GM19324 (cell line): Measurements from ENCODE around the gene MTG2.

Source experiments
- ATAC-seq: cut with Tn5 transposase; IDR thresholded peaks from one replicate; pipeline ENCODE4 v1.9.1; 2021; ENCODE audit warnings: mild to moderate bottlenecking, moderate library complexity; ENCODE audit not compliant: unreplicated experiment, low FRiP score

The MTG2 gene

GRCh38 chr20:62244644-62245108, 61.8 kb downstream of the MTG2 start:
- no peak for ATAC-seq

- ATAC-seq, result no peak
Measured at GRCh38 chr20:62245911-62246280, 63.1 kb downstream of the MTG2 start.

GRCh38 chr20:62246431-62246830, 63.6 kb downstream of the MTG2 start:
- ATAC-seq, result no peak

GRCh38 chr20:62246872-62247652, 64.2 kb downstream of the MTG2 start:
- no peak for ATAC-seq

GRCh38 chr20:62248890-62249560, 66.2 kb downstream of the MTG2 start:
- ATAC-seq, result no peak

GRCh38 chr20:62252342-62252966, 69.6 kb downstream of the MTG2 start:
- ATAC-seq, result no peak
